ENCODE data around the gene PDZRN3. TPM values are rescaled to one million over a fixed set of nuclear protein-coding genes. Genes with fewer than 3 reads are reported as not detected.

The PDZRN3 gene
- total RNA-seq (2021; ENCODE audit: unreplicated experiment): 0.17 TPM
- not detected in 2 replicates for polyA plus RNA-seq (2012)
- Bru-seq, nascent RNA: percentile 3 among the genes with signal in this experiment
- BruChase-seq, experiment 1, labeled RNA remaining after a 6-hour chase: percentile 4 among the genes with signal in this experiment
- percentile 1 among the genes with signal in this experiment for BruChase-seq, experiment 2, labeled RNA remaining after a 2-hour chase
- long read RNA-seq: 0 reads

DNA sequence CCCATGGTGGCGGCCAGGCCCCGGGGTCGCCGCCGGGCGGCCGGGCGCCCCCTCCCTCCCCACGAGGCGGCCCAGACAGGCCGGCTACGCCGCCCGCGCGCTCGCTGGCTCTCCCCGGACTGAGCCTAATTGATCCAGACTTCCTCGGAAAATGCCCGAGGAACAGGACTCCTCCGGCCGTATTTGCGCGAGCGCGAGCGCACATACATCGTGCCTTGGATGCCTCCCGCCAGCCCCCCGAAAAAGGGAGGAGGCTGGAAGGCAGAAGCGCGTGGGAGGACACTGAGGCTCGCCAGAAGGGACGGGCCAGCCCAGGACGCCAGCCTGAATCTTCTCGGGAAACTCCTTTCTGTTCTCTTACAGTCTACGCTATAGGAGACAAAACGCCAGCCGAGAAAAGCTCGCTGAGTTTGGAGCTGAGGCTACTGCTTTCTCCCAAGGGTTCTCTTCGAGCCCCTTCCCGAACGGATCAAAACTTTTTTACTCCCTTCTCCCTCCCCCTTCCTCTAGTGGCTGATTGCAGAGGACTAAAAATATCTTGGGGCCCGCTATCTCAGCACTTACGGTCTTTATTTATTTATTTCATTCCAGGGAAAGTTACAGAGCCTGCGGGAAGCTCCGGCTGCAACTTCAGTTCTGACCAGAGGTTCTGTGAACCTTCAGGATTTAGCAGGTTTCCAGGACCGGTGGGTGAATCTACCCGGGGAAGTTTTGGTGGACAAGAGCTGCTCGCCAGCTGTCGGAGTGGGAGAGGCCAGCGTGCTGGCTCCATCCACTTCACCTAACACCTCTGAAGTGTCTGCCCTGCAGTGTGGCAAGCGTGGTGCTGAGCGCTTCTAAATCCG is at the start of gene PDZRN3:
PDZRN3 (minus strand) TSS at position 121 of the 845 bp plus-strand sequence.
- ChIA-PET RAD21 (ENCODE audit: low non-redundant PET in 1 of 2, low total read pairs in 2 of 2, uncharacterized antibody in 2 of 2, unreplicated experiment in 2 of 2) (no interaction called here), POLR2A (no interaction called here), CTCF (no interaction called here)
- Histone ChIP-seq H3K9ac (ENCODE audit: low read length) (no peak within 1 kb of the TSS), H3K79me2 (ENCODE audit: insufficient read depth, low read length) (no peaks in the 10 kb centered on the region), H3K4me3 (replicated peaks in 1 of 2; ENCODE audit: low read depth in 1 of 2, low read length in 2 of 2) (no peak within 1 kb of the TSS), H3K27ac (ENCODE audit: low read depth, low read length) (no peak within 1 kb of the TSS), H3K4me2 (ENCODE audit: low read length) (no peak within 1 kb of the TSS), H3K9me2 (ENCODE audit: insufficient read depth) (no peaks in the 10 kb centered on the region), H3K9me3 (ENCODE audit: control insufficient read depth in 1 of 2, insufficient read depth in 1 of 2, low read depth in 1 of 2, low read length in 2 of 2) (no peaks in the 10 kb centered on the region; a peak in 2 of 4 replicates), H2AFZ (ENCODE audit: low read depth, low read length, poor library complexity, severe bottlenecking) (no peak within 1 kb of the TSS), H3K4me1 (ENCODE audit: control insufficient read depth in 1 of 2, insufficient read depth in 2 of 2, low read length in 2 of 2) (no peaks in the 10 kb centered on the region), H3K36me3 (ENCODE audit: control insufficient read depth in 1 of 2, insufficient read depth in 2 of 2, low read length in 2 of 2) (no peaks in the 10 kb centered on the region), H4K20me1 (ENCODE audit: insufficient read depth) (no peaks in the 10 kb centered on the region), H3K27me3 (ENCODE audit: insufficient read depth, low read length) (no peaks in the 10 kb centered on the region)
- TF ChIP-seq CEBPB (IDR thresholded peaks at IDR 0.05; ENCODE audit: low read depth) (no peak), JUND (IDR thresholded peaks at IDR 0.05) (no peak), FOSL1 (IDR thresholded peaks at IDR 0.05; ENCODE audit: low read depth) (no peak), ZNF274 (IDR thresholded peaks at IDR 0.05; ENCODE audit: low read depth, low read length) (no peak), ZFX (IDR thresholded peaks at IDR 0.05) (no peak)
- TF ChIP-seq, protein P1, sequence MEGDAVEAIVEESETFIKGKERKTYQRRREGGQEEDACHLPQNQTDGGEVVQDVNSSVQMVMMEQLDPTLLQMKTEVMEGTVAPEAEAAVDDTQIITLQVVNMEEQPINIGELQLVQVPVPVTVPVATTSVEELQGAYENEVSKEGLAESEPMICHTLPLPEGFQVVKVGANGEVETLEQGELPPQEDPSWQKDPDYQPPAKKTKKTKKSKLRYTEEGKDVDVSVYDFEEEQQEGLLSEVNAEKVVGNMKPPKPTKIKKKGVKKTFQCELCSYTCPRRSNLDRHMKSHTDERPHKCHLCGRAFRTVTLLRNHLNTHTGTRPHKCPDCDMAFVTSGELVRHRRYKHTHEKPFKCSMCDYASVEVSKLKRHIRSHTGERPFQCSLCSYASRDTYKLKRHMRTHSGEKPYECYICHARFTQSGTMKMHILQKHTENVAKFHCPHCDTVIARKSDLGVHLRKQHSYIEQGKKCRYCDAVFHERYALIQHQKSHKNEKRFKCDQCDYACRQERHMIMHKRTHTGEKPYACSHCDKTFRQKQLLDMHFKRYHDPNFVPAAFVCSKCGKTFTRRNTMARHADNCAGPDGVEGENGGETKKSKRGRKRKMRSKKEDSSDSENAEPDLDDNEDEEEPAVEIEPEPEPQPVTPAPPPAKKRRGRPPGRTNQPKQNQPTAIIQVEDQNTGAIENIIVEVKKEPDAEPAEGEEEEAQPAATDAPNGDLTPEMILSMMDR (IDR thresholded peaks at IDR 0.05 in 2 of 3, conservative IDR thresholded peaks at IDR 0.05 in 1 of 3; ENCODE audit: borderline replicate concordance in 1 of 3, insufficient read depth in 1 of 3, low read depth in 2 of 3, low read length in 2 of 3): no peak
- DNase-seq (ENCODE audit: low read depth, low spot score): no peak
- ATAC-seq: no peak
- intact Hi-C loops (cut with micrococcal nuclease): no loop called here
- BruUV-seq (replicated peaks): no TSS peak

DNA sequence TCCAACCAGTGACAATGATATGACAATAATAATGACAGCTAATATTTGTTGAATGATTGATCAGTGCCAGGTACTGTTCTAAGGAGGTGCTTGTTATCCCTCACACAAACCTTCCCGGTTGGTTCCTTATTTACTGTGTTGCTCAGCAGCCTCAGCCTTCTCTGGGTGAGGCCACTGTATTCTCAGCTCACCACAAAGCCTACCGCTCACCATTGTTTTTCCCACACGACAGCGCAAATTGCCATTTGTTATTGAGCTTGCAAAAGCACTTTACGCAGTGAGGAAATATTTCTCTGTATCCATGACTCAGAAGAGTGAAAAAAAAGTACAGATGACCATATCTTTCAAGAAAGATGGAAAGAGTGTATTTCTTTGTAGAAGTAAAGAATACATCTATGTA is 49.5 kb upstream of the PDZRN3 start:
- Histone ChIP-seq H3K36me3 (ENCODE audit: control insufficient read depth in 1 of 2, insufficient read depth in 2 of 2, low read length in 2 of 2) (no peaks in the 10 kb centered on the region), H3K4me3 (replicated peaks in 1 of 2; ENCODE audit: low read depth in 1 of 2, low read length in 2 of 2) (no peak overlapping the region), H3K79me2 (ENCODE audit: insufficient read depth, low read length) (no peaks in the 10 kb centered on the region), H4K20me1 (ENCODE audit: insufficient read depth) (no peaks in the 10 kb centered on the region), H3K4me2 (ENCODE audit: low read length) (no peak overlapping the region), H3K4me1 (ENCODE audit: control insufficient read depth in 1 of 2, insufficient read depth in 2 of 2, low read length in 2 of 2) (no peaks in the 10 kb centered on the region), H3K9me2 (ENCODE audit: insufficient read depth) (no peaks in the 10 kb centered on the region), H2AFZ (ENCODE audit: low read depth, low read length, poor library complexity, severe bottlenecking) (no peak overlapping the region), H3K9me3 (ENCODE audit: control insufficient read depth in 1 of 2, insufficient read depth in 1 of 2, low read depth in 1 of 2, low read length in 2 of 2) (peaks cover 0 to 14% of the 10 kb centered on the region in 2 experiments; a peak in 1 of 4 replicates), H3K27ac (ENCODE audit: low read depth, low read length) (no peak overlapping the region), H3K27me3 (ENCODE audit: insufficient read depth, low read length) (no peaks in the 10 kb centered on the region), H3K9ac (ENCODE audit: low read length) (no peak overlapping the region)
- no peak for TF ChIP-seq SIN3A (IDR thresholded peaks at IDR 0.05; ENCODE audit: low read depth)
- TF ChIP-seq POLR2A (IDR thresholded peaks at IDR 0.05; ENCODE audit: borderline replicate concordance, extremely low read depth, insufficient read depth, insufficient read length): no peak
- no peak for TF ChIP-seq FOSL1 (IDR thresholded peaks at IDR 0.05; ENCODE audit: low read depth)
- TF ChIP-seq CBX3 (IDR thresholded peaks at IDR 0.05; ENCODE audit: low read depth): no peak
- TF ChIP-seq SRF (IDR thresholded peaks at IDR 0.05; ENCODE audit: low read depth): no peak
- TF ChIP-seq, protein P1 (IDR thresholded peaks at IDR 0.05 in 2 of 3, conservative IDR thresholded peaks at IDR 0.05 in 1 of 3; ENCODE audit: borderline replicate concordance in 1 of 3, insufficient read depth in 1 of 3, low read depth in 2 of 3, low read length in 2 of 3): no peak
- no peak for TF ChIP-seq ELF1 (IDR thresholded peaks at IDR 0.05; ENCODE audit: borderline replicate concordance, low read depth)
- CTCF ChIA-PET: no interaction called here
- DNase-seq (ENCODE audit: low read depth, low spot score): no peak
- no TSS peak for BruUV-seq (replicated peaks)
- intact Hi-C loops (cut with micrococcal nuclease): no loop called here
- no peak for ATAC-seq
- RAD21 ChIA-PET (ENCODE audit: low non-redundant PET in 1 of 2, low total read pairs in 2 of 2, uncharacterized antibody in 2 of 2, unreplicated experiment in 2 of 2): no interaction called here
- POLR2A ChIA-PET: no interaction called here

Measured in HCT116 (cell line).